GM19467 (cell line): ENCODE measurements around the gene ZFP91.

ENCODE experiments used
- ATAC-seq: cut with Tn5 transposase; IDR thresholded peaks from one replicate; pipeline ENCODE4 v1.9.1; 2021; ENCODE audit warnings: mild to moderate bottlenecking, moderate library complexity; ENCODE audit not compliant: unreplicated experiment

Gene ZFP91

DNA sequence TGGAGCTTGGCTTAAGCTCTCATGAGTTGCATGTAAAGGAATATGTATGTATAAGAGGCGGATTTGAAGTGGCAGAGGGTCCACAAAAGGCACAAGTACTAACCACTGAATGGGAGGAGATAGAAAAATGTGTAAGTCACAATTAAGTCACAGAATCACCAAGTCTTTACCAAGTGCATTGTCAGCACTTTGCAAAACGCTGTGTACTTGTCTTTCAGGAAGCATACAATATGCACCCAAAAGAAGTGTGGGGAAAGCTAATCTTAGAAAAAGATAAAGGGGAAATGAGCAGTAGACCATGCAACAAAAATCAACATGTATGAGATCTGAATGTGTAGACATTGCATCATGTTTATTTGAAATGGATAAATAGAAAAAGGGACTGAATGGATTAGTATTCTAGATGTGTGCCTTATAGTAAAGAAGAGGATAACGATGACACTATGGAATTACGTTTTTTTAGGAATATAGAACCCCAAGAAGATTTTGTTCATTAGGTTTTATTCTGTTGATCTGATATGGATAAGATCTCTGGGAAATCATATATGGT, 48.1 kb downstream of the ZFP91 start:
- no peak for ATAC-seq

DNA sequence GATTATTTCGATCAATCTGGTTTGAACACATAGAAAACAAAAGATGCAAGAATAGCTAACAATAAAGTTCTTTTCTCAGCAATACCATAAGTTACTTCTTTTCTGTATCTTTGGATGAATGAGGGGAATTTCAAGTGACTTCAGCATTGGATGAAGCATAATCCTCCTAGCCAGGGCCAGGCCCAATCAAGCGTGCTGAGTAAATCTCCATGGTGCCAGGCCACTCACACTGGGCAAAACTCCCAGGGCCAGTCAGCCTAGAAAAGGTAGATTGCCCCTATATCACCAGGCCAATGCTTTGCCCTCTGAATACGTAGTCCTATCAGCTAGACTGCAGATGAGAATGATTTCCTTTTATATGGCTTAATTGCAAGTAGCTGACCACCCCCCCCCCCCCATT, 49.6 kb downstream of the ZFP91 start:
- no peak for ATAC-seq

DNA sequence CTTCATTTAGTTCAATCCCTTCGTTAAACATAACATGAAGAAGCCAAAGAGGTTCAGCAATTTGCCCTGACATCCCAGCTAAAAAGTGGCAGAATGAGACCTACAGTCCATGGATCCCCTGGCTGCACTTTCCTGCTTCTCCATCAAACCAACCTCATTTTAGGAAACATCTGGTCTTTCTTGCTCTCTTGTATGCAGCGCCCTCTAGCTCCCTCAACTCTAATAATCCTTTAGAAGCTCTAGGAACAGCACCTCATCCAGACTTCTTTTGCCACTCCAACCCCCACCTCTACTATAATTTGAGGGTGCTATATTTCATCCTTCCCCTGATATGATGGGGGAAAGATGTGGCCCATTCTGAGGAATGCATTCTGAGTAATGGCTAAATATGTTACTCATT, 51.0 kb downstream of the ZFP91 start:
- no peak for ATAC-seq

DNA sequence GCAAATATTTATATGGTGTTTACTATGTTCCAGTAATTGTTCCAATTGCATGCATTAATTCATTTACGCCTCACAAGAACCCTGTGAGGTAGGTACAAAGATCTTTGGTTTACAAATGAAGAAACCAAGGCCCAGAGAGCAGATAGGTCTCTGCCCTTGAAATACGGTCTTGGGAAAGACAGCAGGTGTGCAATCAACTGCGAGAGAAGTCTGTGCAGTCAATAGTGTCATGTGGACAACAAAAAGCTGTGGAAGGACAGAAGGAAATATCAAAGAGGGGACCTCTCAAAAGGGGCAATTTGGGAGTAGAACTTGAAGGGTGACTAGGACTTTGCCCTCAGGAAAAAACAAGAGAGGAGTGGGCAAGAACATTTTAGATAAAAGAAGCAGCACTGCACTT, 52.5 kb downstream of the ZFP91 start:
- no peak for ATAC-seq

DNA sequence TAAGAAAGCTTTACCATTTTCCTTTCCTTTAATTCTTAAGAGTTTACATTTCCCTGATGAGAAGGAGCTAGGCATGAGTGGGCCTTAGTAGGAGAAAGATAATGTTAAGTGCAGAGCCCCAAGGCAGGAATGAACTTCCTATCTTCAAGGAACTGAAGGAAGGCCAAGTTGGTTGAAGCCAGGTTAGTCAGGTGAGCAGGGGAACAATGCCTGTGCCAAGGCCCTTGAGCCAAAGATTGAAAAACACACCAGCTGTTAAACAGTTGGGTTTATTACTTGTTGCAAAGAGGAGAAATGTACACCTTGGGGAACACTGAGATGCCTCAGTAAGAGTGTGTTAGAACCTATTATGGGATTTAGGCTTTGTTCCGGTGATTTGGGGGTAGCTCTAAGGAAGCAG, 53.6 kb downstream of the ZFP91 start:
- no peak for ATAC-seq

DNA sequence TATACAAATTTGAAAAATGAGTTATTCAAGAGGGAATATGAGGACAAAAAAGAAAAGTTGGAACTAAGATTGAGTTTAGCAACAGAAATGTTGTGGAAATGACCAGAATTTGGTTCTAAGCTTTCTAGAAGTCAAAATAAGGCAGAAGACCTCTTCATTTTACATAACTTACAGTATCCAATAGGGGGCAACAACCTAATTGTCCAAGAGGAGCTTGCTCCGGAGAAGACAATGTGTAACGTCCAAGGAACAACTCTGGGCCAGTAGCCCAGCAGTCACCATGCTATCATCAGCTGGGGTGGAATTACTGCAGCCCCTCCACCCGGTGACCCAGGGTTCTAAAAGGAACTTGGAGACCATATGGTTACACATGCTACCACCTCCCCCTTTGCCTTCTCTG, 57.7 kb downstream of the ZFP91 start:
- no peak for ATAC-seq

DNA sequence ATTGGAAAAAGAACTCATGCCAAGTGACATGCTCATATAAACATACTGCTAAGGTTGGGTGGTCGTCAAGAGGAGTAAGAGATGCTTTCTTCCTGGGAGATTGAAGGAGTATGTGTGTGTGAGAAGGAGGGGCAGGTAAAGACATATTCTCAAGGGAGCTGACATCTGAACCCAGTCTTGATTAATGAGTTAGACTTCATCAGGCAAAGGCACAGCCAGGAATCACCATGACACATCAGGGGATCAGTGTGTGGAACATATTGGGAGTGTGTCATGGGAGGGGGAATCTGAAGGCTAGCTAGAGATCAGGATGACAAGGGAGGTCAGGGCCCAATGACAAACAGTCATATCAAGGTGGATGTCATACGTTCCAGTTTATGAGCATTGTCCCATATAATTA, 58.5 kb downstream of the ZFP91 start:
- ATAC-seq, result no peak

DNA sequence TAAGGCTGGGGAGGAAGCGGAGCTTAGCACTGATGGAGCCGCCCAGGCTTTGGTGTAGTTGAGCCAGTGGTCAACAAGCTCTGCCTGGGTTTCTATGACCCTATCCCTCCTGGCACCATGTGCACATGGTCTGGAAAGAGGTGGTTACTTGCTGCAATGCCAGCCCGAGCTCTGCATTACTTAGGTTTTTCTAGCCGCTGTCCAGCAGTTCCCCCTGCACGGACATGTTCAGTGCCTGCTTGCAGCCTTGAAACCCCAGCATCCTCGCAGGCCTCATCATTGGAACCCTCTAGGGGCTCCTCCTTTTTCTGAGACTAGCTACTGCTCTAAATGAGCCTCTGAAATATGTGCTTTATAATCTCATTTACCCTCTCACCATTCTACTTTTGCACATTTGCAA, 60.2 kb downstream of the ZFP91 start:
- ATAC-seq, result no peak

DNA sequence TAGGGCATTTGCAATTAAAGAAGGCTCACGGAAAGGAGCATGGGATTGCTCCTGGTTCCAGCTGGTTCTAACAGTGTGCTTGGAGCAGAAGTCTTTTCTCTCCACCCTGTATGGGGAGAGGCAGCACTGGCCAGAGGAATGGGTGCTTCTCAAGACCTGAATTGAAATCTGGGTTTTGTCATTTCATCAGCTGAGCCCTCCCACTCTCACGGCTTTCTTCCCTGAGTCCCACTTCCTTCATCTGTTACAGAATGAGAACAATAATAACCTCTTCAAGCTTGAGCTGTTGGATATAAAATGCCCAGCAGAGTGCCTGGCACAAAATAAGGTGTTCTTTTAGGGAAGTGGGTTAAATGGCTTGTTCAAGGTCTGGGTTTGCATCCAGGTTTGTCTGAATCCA, 60.8 kb downstream of the ZFP91 start:
- ATAC-seq, result no peak

DNA sequence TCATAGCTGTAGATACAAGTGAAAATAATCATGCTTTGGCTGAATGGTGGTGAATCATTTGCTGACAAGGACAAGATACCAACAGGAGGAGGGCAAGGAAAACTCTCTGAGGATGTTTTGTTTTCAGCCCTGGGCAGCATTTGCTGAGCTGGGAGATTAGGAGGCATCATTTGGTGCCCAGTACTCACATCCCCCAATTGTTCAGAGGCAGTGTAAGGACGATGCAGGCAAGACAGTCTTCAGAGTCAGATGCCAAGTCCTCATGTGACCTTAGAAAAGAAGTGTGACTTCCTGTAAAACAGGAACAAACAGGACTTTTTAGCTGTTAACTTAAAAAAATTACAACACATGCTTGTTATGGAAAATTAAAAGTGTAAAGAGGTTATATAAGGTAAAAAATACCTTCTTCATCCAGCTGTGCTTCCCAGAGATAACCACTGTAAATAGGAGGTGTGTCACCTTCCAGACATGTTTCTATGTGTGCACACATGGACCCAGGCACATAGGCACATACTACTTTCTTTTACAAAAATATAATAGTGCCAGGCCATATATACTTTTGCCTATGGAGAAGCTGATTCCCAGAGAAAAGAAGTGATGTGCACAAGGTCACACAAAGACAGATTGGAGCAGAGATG, 61.6 kb downstream of the ZFP91 start:
- no peak for ATAC-seq

DNA sequence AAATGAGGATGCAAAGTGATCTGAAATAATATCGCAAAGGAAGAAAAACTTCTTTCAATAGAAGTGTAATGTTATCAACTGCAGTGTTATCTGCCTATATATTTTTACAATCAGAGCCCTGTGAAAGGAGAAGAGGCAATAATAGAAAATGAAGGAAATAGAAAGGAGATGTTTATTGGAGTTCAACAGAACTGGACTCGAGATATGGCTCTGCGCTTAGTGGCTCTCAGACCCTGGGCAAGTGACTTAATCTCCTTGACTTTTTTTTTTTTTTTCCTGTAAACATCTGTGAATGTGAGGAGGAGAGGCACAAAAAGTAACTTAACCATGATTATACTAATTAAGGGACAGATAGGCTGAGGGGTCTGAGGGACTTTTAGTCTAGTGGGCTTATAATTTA, 62.5 kb downstream of the ZFP91 start:
- ATAC-seq, result no peak

DNA sequence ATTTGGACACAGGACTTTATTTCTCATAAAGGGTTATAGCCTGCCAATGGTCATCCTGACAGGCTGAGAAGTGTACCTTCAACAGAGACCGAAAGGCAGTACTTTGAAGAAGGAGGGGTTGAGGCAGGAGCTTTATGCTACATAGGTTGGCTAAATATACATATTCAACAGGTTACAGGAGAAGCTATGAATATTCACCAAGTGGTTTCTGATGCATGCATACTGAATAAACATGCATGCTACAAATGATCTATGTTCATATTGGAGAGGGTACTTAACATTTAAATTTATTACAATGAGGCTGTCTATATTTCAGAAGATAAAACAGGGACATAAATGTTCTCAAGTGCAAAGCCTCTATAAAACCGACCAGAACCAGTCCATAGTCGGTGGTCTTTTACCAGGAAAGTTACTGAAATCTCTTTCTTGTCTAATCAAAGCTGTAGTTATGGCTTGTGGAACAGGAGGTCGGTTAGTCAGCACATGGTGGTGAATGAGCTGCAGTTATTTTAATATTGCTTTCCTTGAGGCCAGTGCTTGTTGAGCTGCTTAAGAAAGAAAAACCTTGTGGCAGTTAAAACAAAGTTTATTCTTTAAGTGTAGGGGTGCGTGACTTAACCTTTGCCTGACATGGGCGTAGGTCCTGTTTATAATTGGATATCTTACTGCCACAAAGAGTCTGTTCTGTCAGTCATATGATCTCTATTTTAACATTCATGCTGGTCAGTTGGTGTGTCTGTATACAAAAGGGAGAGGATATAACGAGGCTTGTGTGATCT, 63.1 kb downstream of the ZFP91 start:
- ATAC-seq, result no peak

DNA sequence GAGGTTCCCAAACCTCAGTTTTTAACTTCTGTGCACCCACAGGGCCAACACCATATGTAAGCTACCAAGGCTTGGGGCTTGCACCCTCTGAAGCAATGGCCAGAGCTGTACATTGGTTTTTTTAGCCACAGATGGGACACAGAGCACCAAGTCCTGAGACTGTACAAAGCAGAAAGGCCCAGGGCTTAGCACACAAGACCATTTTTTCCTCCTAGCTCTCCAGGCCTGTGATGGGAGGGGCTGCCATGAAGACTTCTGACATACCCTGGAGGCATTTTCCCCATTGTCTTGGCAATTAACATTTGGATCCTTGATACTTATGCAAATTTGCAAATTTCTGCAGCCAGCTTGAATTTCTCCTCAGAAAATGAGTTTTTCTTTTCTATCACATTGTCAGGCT, 67.0 kb downstream of the ZFP91 start:
- ATAC-seq, result no peak

DNA sequence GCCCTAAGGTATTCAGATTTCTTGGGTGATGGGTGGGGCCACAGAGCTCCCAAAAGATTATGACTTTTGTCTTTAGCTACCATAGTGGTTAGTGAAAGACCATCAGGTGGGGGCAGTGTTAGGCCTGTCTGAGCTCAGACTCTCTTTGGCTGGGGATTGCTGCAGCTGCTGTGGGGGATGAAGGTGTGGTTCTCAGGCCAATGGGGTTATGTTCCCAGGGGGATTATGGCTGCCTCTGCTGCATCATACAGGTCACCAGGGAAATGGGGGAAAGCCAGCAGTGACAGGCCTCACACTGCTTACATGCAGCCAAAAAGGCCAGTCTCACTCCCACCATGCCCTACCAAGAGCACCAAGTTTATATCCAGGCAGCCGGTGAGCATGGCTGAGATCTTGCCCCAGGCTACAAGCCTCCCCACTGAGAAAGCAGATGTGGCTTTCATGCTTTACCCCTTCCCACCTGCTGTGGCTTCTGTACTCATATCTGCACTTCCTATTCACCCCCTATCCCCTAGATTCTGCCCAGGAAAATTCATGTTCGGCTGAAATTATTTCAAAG, 68.4 kb downstream of the ZFP91 start:
- ATAC-seq, result peak; percentile 88

DNA sequence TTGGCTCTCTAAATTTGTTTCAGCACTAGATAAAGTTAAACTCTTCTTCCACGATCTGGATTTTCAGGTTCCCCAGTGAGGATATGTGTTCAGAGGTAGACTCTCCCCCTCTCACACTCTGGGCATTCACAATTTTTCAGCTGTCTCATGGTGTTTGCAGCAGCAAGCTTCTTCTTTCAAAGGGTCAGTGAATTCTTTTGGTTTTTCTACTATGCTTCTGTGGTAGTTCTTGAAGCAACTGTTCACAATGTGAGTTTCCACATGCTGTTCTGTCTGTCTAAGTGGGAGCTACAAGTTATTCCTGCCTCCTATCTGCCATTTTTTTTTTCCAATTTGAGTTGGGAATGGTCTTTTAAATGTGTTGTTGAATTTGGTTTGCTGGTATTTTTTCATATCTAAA, 69.0 kb downstream of the ZFP91 start:
- no peak for ATAC-seq

DNA sequence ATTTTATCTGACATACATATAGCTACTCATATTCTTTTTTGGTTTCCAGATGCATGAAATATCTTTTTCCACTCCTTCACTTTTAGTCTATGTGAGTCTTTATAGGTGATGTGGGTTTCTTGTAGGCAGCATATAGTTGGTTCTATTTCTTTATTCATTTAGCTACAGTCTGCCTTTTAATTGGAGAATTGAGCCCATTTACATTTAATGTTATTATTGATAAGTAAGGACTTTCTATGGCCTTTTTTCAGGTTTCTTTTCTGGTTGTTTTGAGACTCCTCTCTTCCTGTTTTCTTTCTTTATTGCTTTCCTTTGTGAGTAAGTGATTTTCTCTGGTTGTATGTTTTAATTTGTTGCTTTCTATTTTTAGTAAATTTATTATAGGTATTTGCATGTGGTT, 70.8 kb downstream of the ZFP91 start:
- ATAC-seq, result no peak

DNA sequence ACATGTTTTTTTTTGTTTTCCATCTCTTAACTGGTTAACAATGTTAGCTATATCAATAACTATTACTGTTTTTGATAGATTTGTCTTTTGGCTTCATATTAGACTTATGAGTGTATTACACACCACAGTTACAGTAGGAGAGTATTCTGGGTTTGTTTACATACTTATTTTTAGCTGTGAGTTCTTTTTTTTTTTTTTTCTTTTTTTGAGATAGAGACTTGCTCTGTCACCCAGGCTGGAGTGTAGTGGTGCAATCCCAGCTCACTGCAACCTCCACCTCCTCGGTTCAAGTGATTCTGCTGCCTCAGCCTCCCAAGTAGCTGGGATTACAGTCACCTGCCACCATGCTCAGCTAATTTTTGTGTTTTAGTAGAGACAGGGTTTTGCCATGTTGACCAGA, 71.6 kb downstream of the ZFP91 start:
- ATAC-seq, result no peak

DNA sequence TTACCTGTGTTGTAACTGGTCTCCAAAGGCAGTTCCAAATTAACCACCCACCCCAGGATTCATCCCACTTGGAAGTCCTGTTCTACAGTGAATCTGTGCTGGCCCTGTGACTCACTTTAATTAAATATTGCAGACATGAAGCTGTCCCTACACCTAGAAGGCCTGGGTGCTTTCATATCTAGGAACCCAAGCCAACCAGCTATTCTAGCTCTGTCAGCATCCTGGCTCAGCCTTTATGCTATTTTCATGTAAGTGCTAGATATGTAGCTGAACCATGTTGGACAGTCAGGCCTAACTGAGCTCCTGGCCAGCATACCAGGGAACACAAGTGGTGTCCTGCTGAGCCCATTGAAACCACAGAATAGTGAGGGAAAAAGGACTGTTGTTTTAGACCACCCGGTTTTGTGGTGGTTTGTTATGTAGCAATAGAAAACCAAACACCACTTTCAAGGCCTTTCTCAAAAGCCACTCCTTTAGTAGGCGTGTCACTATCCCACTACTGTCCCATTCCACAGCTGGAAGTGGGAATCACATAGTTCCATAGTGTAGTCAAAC, 73.9 kb downstream of the ZFP91 start:
- no peak for ATAC-seq

DNA sequence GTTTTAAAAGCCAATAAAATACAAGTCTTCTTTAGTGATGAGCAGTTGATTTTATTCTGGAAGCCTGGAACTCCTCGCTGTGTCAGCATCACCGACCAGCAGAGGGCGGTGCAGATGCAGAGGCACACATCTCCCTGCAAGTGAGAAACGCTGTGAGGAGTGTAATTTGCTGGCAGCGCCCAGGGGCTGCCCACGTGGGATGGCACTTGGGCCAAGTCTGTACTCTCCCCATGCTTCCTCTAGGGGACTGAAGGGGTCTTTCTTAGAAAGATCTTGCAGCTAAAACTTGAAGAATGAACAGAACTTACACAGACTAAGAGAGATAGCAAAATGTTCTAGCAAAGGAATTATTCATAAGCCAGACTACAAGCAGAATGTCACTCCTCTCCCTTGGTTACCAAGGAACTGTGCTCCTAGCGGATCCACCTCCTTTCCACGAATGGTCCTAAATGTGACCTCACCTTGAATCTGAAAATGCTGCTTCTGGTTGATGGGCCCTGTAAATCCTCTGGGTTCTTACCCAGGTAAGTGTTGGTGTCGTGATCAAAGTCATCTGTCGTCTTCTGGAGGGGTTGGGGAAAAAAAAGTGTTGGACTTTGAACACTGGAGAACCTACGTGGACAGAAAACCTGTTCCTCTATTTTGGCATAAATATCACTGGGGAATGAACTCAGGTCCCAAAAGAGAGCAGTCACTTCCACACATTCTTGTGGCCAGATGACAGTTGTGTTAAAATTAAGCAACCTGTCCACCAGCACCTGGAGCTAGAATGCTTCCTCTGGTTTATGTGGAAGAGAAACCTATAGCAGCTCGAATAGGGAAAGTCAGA, 75.4 kb downstream of the ZFP91 start:
- peak; percentile 97 for ATAC-seq

DNA sequence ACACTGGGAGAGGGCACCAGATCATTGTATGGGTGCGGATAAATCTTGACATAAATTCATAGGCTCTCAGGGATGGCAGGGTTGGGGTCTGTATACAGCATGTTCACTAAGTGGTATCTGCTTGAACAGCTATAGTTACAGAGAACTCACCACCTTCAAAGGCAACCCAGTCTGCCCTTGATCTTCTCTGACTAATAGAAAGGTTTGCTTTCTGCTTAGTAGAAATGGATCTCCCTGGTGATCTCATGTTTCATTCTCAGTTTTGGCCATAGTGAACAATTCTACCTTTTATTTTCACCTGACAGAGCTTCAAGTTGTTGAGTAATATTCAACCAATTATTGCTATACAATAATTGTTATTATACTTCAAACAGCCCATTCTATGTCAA, 76.0 kb downstream of the ZFP91 start:
- no peak for ATAC-seq

DNA sequence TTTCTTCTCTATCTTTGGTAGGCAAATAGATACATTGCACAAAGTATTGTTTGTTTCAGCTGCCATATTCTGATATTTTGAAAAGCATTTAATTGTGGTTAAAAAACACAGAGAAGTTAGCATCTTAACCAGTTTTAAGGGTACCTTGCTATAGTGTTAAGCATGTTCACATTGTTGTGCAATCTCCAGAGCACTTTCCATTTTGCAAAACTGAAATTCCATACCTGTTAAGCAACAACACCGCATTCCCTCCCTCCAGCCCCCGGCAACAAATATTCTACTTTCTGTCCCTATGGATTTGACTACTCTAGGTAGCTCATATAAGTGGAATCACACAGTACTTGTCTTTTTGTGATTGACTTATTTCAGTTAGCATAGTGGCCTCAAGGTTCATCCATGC, 77.5 kb downstream of the ZFP91 start:
- ATAC-seq, result no peak
